CD14-positive monocyte (primary cell): ENCODE measurements around the gene SAT2. TPM values are rescaled to one million over a fixed set of nuclear protein-coding genes. Genes with fewer than 3 reads are reported as not detected.

Experiments used
- DNase-seq, 3 donors: peaks; one replicate each; pipeline ENCODE4 v3.0.0-alpha.2; 2011 to 2022
- H2AFZ ChIP-seq: 2 replicates; pipeline ENCODE4 v1.6.0; 2012; ENCODE audit warnings: mild to moderate bottlenecking, low read depth, low read length, inconsistent platforms; ENCODE audit not compliant: insufficient read depth, poor library complexity, severe bottlenecking
- H3K27ac ChIP-seq, 2 donors: 1 replicate in 1 of 2; 2 replicates in 1 of 2; pipeline ENCODE4 v1.5.1; 2012 to 2013; ENCODE audit warnings: low read length in 2 of 2, control low read depth in 1 of 2, inconsistent platforms in 1 of 2, low read depth in 1 of 2, mild to moderate bottlenecking in 1 of 2
- H3K27me3 ChIP-seq, 2 donors: one replicate each; pipeline versions ENCODE4 v1.6.0 to v1.6.1; 2011 to 2013; ENCODE audit warnings: low read length in 2 of 2; ENCODE audit not compliant: control insufficient read depth in 2 of 2, insufficient read depth in 2 of 2
- H3K36me3 ChIP-seq, 2 donors: replicated peaks in 1 of 2; 1 replicate in 1 of 2; 2 replicates in 1 of 2; pipeline versions ENCODE4 v1.5.1 to v1.6.1; 2012 to 2013; ENCODE audit warnings: low read length in 2 of 2, control low read depth in 1 of 2, inconsistent platforms in 1 of 2, mild to moderate bottlenecking in 1 of 2; ENCODE audit not compliant: insufficient read depth in 2 of 2, control insufficient read depth in 1 of 2
- H3K4me1 ChIP-seq, 2 donors: 1 replicate in 1 of 2; 2 replicates in 1 of 2; pipeline versions ENCODE4 v1.5.1 to v1.6.1; 2012 to 2013; ENCODE audit warnings: low read length in 2 of 2, control low read depth in 1 of 2, inconsistent platforms in 1 of 2, mild to moderate bottlenecking in 1 of 2, moderate library complexity in 1 of 2; ENCODE audit not compliant: insufficient read depth in 2 of 2, control insufficient read depth in 1 of 2
- H3K4me2 ChIP-seq: replicated peaks from 2 replicates; pipeline ENCODE3; 2012; ENCODE audit warnings: low read length, moderate library complexity, mild to moderate bottlenecking; ENCODE audit not compliant: poor library complexity, severe bottlenecking; ENCODE audit errors: extremely low read depth
- H3K4me3 ChIP-seq, 3 experiments: fragments of 200-600 bp in 1 of 3; sonication (generic) in 1 of 3; replicated peaks in 1 of 3; 1 replicate in 2 of 3; 2 replicates in 1 of 3; pipeline ENCODE4 v1.5.1; 2011 to 2013; ENCODE audit warnings: low read length in 3 of 3, mild to moderate bottlenecking in 3 of 3, control low read depth in 2 of 3, low read depth in 2 of 3, inconsistent platforms in 1 of 3, moderate library complexity in 1 of 3
- H3K79me2 ChIP-seq: 2 replicates; pipeline ENCODE4 v1.6.0; 2012; ENCODE audit warnings: mild to moderate bottlenecking, control low read depth, inconsistent platforms, low read length, moderate library complexity; ENCODE audit not compliant: insufficient read depth
- H3K9ac ChIP-seq: 2 replicates; pipeline ENCODE4 v1.6.0; 2017; ENCODE audit warnings: low read length, mild to moderate bottlenecking; ENCODE audit not compliant: insufficient read depth, poor library complexity, severe bottlenecking
- H3K9me3 ChIP-seq, 2 donors: replicated peaks in 1 of 2; 1 replicate in 1 of 2; 2 replicates in 1 of 2; pipeline versions ENCODE4 v1.5.1 to v1.6.1; 2012 to 2013; ENCODE audit warnings: low read length in 2 of 2, control low read depth in 1 of 2; ENCODE audit not compliant: control insufficient read depth in 1 of 2, insufficient read depth in 1 of 2
- H4K20me1 ChIP-seq: 2 replicates; pipeline ENCODE4 v1.6.0; 2012; ENCODE audit warnings: mild to moderate bottlenecking, low read length, control low read depth, moderate library complexity; ENCODE audit not compliant: insufficient read depth
- H3K27ac Mint-ChIP-seq, 7 donors: one replicate each; pipeline ENCODE4 v1.8.0; 2020; ENCODE audit warnings: mild to moderate bottlenecking in 7 of 7, mixed read lengths in 7 of 7, moderate library complexity in 6 of 7, inconsistent platforms in 2 of 7
- H3K27me3 Mint-ChIP-seq, 3 donors: one replicate each; pipeline ENCODE4 v1.8.0; 2021 to 2022; ENCODE audit warnings: low read depth in 3 of 3, mild to moderate bottlenecking in 3 of 3, mixed read lengths in 3 of 3, moderate library complexity in 3 of 3, inconsistent platforms in 1 of 3
- H3K36me3 Mint-ChIP-seq, 2 donors: one replicate each; pipeline ENCODE4 v1.8.0; 2020; ENCODE audit warnings: mixed read lengths in 2 of 2, inconsistent platforms in 1 of 2, mild to moderate bottlenecking in 1 of 2
- H3K4me1 Mint-ChIP-seq: one replicate; pipeline ENCODE4 v1.8.0; 2020; ENCODE audit warnings: mild to moderate bottlenecking, mixed read lengths
- H3K4me3 Mint-ChIP-seq, 2 donors: one replicate each; pipeline ENCODE4 v1.8.0; 2020; ENCODE audit warnings: mild to moderate bottlenecking in 2 of 2, mixed read lengths in 2 of 2, moderate library complexity in 1 of 2
- H3K9me3 Mint-ChIP-seq, 7 donors: one replicate each; pipeline ENCODE4 v1.8.0; 2020 to 2022; ENCODE audit warnings: mixed read lengths in 7 of 7, mild to moderate bottlenecking in 6 of 7, moderate library complexity in 6 of 7, inconsistent platforms in 2 of 7
- WGBS: methylation state at CpG from one replicate; pipeline ENCODE4 v1.1.5; 2013; ENCODE audit warnings: missing lambda C conversion rate; ENCODE audit not compliant: insufficient coverage; 5-methylcytosine and 5-hydroxymethylcytosine counted together
- intact Hi-C, 2 donors: fragments of 100-400 bp; cut with micrococcal nuclease; formaldehyde crosslinking; loops; one replicate each; pipeline versions ENCODE4 v1.15.0 to v1.15.1; 2023
- polyA plus RNA-seq, 3 donors: library from polyadenylated mRNA; depleted of rRNA in 1 of 3; unstranded in 2 of 3; stranded (reverse) in 1 of 3; fragments of 300-500 nt in 2 of 3; fragments of >200 nt in 1 of 3; fragmentation: Illumina TruSeq in 2 of 3; gene quantifications; 1 replicate in 2 of 3; 2 replicates in 1 of 3; pipeline ENCODE4 v1.2.3, GENCODE V29; 2012 to 2021
- TF ChIP-seq, protein P1 (sequence below): fragments of 200-600 bp; IDR thresholded peaks from one replicate; pipeline ENCODE4 v1.8.0; 2022; ENCODE audit warnings: antibody characterized with exemption, mild to moderate bottlenecking

SAT2 gene
- polyA plus RNA-seq, 3 donors: 83.4 to 155 (median 89.8) TPM

- Histone ChIP-seq H3K4me1 (no peaks in the 10 kb centered on the region), H3K79me2 (no peaks in the 10 kb centered on the region), H4K20me1 (no peaks in the 10 kb centered on the region), H3K4me2 (no peak overlapping the region), H3K9me3 (peaks cover 3% of the 10 kb centered on the region in 2 donors), H3K36me3 (peaks cover 58 to 76% of the 10 kb centered on the region in 2 donors), H3K9ac (no peak overlapping the region), H2AFZ (no peak overlapping the region), H3K27me3 (no peaks in the 10 kb centered on the region), H3K4me3 (no peak overlapping the region), H3K27ac (no peak overlapping the region)
- peaks cover 2 to 5% (median 3%) of the 10 kb centered on the region in 7 donors for H3K9me3 Mint-ChIP-seq
- DNase-seq: no peak
- intact Hi-C loops: no loop called here
- peaks cover 0 to 1% (median 0%) of the 10 kb centered on the region in 3 donors for H3K27me3 Mint-ChIP-seq
- peaks cover 55 to 78% of the 10 kb centered on the region in 2 donors for H3K36me3 Mint-ChIP-seq
- H3K4me3 Mint-ChIP-seq: no peak overlapping the region
- no peaks in the 10 kb centered on the region for H3K4me1 Mint-ChIP-seq
- TF ChIP-seq, protein P1, sequence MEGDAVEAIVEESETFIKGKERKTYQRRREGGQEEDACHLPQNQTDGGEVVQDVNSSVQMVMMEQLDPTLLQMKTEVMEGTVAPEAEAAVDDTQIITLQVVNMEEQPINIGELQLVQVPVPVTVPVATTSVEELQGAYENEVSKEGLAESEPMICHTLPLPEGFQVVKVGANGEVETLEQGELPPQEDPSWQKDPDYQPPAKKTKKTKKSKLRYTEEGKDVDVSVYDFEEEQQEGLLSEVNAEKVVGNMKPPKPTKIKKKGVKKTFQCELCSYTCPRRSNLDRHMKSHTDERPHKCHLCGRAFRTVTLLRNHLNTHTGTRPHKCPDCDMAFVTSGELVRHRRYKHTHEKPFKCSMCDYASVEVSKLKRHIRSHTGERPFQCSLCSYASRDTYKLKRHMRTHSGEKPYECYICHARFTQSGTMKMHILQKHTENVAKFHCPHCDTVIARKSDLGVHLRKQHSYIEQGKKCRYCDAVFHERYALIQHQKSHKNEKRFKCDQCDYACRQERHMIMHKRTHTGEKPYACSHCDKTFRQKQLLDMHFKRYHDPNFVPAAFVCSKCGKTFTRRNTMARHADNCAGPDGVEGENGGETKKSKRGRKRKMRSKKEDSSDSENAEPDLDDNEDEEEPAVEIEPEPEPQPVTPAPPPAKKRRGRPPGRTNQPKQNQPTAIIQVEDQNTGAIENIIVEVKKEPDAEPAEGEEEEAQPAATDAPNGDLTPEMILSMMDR: no peak
- no peak overlapping the region for H3K27ac Mint-ChIP-seq
- WGBS: 90% methylated on average over 2 of the region's 7 CpGs
Observed at GRCh38 chr17:7668482-7668881, 40.9 kb upstream of the SAT2 start.

DNA sequence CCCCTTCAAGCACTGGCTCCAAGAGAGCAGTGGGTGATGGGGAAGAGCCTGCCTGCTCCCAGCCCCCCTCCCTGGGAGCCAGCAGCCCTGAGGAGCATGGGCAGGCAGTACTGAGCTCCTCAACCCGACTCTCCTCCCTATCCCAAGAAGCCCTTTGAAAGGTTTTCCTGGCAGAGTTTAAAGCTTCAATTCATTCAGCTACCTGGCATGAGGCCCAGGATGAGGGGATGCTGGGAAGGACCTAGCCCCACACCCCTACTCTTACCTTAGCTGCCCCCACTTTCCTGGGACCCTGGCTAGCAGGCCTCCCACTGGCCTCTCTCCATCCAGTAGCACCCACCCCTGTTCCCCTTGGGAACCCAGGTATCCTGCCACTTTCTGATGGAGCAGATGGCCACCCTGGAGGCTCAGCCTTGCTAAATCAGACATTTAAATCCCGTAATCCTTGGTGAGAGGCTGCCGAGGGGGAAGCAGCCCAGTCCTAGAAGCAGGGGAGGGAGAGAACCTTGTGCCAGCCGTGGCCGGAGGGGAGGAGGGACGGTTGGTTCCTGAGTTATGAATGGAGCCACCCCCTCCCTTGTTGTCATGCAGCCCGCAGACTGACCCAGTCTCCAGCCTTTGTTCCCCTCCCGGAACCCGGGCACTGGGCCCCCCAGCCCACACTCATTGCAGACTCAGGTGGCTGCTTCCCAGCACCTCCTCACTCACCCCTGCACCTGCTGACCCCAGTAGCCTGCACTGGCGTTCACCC lies 40.2 kb upstream of the SAT2 start:
- H3K27ac ChIP-seq: no peak overlapping the region
- no peak overlapping the region for H3K4me3 ChIP-seq
- TF ChIP-seq, protein P1: no peak
- H3K27me3 ChIP-seq: no peaks in the 10 kb centered on the region
- H3K9me3 Mint-ChIP-seq: peaks cover 0 to 2% (median 0%) of the 10 kb centered on the region in 7 donors
- peaks cover 50 to 72% of the 10 kb centered on the region in 2 donors for H3K36me3 Mint-ChIP-seq
- no peaks in the 10 kb centered on the region for H3K79me2 ChIP-seq
- H3K4me1 Mint-ChIP-seq: no peaks in the 10 kb centered on the region
- no peak overlapping the region for H3K27ac Mint-ChIP-seq
- no peak overlapping the region for H3K9ac ChIP-seq
- no peak overlapping the region for H3K4me2 ChIP-seq
- no peaks in the 10 kb centered on the region for H3K4me1 ChIP-seq
- H2AFZ ChIP-seq: no peak overlapping the region
- DNase-seq: no peak
- H3K36me3 ChIP-seq: peaks cover 51 to 69% of the 10 kb centered on the region in 2 donors
- H4K20me1 ChIP-seq: no peaks in the 10 kb centered on the region
- no CpG with 5 or more reads among the region's 10 CpGs for WGBS
- no peak overlapping the region for H3K4me3 Mint-ChIP-seq
- peaks cover 0 to 1% (median 0%) of the 10 kb centered on the region in 3 donors for H3K27me3 Mint-ChIP-seq
- intact Hi-C loops: no loop called here
- no peaks in the 10 kb centered on the region for H3K9me3 ChIP-seq
